T-helper 1 cell treated with Interleukin-12 subunit alpha and Interleukin-12 subunit beta and Interleukin-4 antibody, amounts not matched to agents 30 ng/mL and 1 ng/mL, for 36 hours (primary cell): Measurements from ENCODE around the gene BPIFA3. TPM values are rescaled to one million over a fixed set of nuclear protein-coding genes. Genes with fewer than 3 reads are reported as not detected.

Experiments
- intact Hi-C: fragments of 100-400 bp; cut with micrococcal nuclease; formaldehyde crosslinking; loops from one replicate; pipeline ENCODE4 v1.15.1; 2024
- total RNA-seq: library from RNA; stranded (reverse); gene quantifications from 2 replicates; pipeline ENCODE4 v1.2.3, GENCODE V29; 2022

BPIFA3 gene
- total RNA-seq, 1 donor from 2014 or later: not detected

DNA sequence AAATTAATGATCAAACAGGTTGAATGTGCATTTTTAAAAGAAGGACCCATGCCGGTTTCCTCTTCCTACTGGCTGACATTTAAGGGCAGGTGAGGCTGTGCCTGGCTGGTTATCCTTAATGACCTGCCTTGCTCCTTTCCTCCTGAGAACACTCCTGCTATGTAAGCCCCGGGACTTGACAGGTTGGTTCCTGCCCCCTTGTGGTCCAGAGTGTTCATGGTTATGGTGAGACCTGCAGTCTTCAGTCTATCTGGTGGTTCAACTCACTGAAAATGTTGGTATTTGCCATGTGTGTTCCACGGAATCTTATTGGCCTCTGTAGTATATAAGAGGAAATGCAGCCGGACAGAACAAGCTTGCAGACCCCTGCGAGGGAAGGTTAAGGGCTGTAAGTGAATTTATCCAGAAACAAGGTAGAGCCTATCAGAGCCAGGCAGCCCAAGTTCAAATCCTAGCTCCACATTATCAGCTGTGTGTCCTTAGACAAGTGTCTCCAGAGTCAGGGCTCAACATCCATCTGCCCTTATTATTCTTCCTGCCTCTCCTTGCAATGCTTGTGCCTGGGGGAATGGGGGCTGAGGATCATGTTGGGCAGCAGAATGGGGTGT lies 5.2 kb upstream of the BPIFA3 start:
- intact Hi-C loops: loop anchor here (1.0 kb wide), 1 partner anchor 310 kb away; no protein-coding TSS in a partner anchor

DNA sequence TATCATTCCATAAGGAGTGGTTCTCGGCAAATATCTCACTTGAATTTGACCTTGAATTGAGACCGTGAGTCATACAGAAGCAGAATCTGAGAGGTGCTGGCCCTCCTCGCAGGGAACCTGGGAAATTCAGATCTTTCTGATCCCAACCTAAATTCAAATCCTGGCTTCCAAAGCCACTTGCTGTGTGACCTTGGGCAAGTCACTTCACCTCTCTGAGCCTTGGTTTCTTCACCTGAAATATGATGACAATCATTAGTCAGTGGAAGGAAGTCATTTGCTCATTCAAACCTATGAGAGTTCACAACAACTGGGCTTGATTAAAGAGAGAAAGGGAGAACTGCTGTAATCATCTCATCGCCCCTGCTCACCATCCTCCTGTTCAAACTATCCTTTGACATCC lies 7.2 kb downstream of the BPIFA3 start:
- intact Hi-C loops: no loop called here

DNA sequence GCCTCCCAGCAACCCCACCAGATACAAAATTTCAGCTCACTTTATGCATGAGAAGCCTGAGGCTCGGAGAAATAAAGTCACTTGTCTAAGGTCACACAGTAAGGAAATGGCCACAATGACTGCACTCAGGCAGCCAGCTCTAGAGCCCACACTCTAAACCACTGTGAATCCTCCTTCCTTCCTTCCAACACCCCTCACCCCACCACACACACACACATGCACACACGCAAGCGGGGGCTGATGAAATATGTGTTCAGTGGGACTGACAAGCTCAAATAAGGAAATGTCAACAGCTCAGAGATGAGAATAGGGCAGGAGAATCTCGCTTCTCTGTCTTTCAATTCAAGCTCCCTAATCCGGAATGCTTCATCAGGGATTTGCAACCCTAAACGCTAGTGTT lies 12.7 kb downstream of the BPIFA3 start:
- intact Hi-C loops: no loop called here

DNA sequence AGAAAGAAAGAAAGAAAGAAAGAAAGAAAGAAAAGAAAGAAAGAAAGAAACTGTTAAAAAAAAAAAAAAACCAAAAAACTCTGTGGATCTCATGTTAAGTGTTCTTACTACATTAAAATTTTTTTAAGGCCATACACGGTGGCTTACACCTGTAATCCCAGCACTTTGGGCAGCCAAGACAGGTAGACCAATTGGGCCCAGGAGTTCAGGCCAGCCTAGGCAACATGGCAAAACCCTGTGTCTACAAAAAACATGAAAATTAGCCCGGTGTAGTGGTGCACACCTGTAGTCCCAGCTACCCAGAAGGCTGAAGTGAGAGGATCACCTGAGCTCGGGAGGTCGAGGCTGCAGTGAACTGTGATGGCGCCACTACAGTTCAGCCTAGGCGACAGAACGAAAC lies 14.1 kb downstream of the BPIFA3 start:
- intact Hi-C loops: no loop called here

DNA sequence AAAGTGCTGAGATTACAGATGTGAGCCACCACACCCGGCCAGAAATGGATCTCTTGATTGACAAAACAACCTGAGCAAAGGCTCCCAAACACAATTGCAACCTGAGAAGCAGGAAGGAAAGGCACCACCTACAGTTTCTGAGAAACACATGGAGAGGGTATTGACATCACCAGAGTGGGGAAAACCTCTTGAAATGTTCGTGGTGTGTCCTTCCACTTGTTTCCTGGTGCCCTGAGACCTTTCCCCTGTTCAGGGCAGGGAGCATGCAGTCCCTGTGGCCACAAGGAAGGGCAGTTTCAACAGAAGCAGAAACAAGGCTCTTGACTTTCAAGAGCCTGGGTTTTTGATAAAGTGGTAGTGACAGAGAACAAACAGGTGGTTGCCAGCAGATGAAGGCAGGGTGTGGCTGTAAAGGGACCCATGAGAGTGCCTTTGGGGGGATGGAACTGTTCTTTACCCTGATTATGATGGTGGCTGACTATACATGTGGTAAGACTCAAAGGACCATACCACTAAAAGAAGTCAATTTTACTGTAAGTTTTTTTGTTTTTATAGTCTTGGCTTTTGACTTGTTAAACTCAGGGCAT lies 15.4 kb downstream of the BPIFA3 start:
- intact Hi-C loops: no loop called here

DNA sequence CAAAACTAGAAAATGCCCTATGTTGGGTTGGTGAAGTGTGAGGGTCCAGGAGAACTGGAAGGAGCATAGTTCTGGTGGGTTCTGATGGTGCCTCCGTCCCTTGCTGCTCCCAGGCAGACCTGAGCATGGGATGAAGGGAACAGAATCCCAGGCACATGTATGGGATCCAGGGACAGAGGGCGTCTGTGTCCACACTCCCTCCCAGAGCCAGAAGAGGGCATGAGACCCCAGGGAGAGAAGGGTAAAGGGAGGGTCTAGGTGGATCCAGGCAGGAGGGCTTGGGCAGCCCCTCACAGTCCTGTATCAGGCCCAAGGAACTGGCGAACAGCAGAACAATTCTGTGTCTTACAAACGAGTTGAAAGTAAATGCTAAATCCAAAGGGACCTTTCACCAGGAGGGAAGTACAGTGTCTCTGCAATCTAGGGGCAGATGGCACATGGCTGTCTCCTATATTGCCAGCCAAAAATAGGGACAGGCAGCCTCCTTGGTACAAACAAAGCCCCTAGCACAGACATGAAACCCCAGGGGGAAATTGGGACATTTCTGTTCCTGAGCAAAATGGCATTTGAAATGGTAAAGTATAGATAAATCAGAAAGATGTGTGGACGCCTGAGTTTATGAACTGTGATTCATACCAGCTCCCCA lies 16.1 kb downstream of the BPIFA3 start:
- intact Hi-C loops: no loop called here

DNA sequence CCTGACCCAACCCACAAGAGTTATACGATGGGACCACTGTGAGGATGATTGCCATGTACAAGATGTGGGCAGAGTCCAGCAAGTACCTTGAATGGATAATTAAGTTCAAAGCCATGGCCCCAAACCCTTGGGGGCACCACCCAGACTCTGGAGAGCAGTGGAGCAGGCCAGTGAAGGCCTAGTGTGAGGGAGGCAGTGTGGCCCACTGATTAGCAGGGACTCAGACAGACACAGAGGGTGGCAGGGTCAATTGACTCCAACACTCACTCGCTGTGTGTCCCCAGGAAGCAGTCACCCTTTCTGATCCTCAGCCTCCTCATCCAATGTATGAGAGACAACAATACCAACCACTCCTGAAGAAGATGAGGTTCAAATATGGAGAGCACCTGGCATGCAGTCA lies 16.9 kb downstream of the BPIFA3 start:
- intact Hi-C loops: no loop called here

DNA sequence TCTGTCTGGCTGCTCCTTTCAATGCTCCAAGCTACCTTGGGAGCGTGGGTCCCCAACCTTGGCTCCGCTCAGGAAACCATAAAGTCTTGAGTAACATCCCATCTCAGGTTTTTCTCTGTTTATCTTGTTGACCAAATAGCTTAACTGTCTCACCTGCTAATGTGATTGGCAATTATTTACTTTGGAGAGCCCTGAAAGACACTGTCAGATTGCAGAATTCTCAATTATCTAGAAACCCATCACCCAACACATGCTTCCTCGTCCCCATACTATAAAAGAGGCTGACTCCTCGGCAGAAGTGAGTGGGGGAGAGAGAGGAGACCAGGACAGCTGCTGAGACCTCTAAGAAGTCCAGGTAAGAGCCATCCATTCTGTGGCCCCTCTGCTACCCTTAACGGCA lies 18.5 kb downstream of the BPIFA3 start, which contains the start of gene BPIFA1:
Gene BPIFA1, plus strand, starts transcription at position 301 of the 400 bp plus-strand sequence. CDS start 1,716 bp downstream, outside the sequence.
- intact Hi-C loops: no loop called here

DNA sequence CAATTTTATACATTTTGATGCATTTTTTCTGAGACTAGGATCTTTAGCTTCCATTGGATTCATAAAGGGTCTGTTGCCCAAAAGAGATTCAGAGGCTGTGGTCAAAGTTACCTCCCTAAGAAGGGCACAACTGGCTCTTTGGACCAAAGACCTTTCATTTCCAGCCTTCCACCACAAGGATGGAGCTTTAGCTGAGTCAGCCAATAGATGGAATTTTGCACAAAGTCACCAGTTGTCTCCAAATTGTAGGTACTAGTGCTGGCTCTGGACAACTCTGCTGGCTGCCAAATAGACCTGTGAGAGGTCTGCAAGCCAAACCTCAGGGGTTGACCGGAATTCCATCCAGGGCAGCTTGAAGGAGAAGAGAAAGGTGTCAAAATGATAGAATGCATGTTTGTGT lies 19.2 kb downstream of the BPIFA3 start:
- intact Hi-C loops: no loop called here

DNA sequence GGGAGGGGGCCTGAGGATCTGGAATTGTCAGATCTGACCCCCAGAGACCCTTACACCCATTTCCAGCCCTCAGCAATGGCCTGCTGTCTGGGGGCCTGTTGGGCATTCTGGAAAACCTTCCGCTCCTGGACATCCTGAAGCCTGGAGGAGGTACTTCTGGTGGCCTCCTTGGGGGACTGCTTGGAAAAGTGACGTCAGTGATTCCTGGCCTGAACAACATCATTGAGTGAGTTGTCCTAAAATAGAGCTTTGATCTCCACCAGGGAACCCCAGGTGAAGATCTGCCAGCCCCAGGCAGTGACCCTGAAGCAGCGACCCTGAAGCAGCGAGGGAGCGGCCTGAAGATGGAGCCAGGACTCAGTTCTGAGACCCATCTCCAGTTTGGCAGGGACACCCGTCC lies 20.8 kb downstream of the BPIFA3 start:
- intact Hi-C loops: no loop called here

DNA sequence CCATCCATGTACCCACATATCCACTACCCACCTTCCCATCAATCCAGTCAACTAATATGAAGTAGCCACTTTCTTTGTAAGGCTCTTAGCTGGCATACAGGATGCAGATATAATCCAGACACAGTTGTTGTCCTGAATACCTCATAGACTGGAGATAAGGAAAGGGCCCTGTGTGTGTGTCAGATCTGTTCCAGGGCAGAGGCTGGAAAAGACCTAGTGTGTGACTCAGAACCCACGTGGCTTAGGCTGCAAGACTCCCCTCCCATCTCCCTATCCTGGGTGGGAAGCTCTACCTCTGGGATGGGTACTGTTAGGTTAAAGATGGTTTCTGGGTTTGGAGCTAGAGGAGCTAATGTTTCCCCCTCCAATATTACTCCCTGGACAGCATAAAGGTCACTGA lies 22.3 kb downstream of the BPIFA3 start:
- intact Hi-C loops: no loop called here

DNA sequence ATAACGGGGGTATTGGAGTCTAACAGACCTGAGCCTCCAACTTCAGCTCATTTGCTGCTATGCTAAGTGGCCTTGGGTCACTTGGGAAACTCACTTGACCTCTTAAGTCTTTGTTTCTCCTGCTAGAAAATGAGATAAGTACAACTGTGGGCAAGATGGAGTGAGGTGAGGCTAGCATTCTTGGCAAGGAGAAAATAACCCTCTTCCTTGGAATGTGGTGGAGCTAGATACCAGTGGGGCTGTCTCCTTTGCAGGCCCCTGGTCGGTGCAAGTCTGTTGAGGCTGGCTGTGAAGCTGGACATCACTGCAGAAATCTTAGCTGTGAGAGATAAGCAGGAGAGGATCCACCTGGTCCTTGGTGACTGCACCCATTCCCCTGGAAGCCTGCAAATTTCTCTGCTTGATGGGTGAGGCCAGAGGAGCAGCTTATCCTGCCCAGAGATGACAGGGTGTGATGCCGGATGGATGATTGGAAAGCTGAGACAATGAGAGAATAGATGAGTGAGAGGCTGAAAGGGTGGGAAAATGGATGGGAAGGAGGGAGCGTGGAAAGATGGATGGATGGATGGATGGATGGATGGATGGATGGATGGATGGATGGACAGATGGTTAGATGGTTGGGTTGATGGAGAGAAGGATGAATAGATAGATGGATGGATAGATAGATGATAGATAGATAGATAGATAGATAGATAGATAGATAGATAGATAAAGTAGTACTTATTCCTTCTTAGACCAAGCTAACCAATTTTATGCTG lies 23.0 kb downstream of the BPIFA3 start:
- intact Hi-C loops: no loop called here

DNA sequence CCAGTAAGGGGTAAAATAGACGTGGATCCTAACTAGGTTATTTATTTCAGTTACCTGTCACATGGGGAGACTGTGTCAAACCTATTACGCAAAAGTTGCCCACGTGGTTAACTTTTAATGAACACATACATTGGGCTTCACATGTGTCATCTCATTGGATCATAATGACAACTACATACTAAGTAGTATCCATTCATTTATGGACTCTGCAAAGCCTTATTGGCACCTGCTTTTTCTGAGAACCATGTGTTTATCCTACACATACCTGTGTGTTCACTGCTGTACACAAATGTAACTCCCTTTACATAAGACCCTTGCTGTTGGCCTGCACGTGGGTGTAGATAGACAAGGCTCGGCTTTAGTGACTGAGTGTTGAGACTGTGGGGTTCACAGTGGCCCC lies 23.8 kb downstream of the BPIFA3 start:
- intact Hi-C loops: no loop called here

DNA sequence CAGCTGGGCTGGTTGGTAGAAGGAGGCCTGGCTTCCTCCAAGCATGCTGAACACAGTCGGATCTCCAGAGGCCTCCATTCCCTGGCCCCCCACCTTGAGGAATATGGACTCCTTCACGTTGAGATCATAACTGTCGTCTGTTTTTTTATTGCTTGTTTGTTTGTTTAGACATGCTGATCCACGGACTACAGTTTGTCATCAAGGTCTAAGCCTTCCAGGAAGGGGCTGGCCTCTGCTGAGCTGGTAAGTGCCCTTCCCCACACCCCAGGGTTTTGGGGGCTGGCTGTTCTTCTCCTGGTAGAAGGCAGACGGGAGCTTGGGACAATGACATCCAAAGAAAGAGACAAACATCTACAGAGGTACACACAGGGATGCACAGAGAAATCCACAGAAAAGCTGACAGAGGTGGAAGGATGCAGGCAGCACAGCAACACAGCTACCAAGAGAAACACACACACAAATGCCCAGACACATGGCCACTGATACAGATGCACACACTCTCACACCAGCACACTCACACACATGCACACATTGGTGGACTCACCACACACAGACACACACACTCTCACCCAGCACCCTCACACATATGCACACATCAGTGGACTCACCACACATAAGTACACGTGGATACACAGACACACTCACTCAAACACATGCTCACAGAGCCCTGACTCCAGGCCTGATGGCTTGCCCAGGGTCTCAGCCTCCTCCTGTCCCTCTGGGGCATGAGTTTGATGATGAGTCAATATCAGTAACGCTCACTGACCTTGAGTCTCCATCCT lies 25.4 kb downstream of the BPIFA3 start:
- intact Hi-C loops: no loop called here

DNA sequence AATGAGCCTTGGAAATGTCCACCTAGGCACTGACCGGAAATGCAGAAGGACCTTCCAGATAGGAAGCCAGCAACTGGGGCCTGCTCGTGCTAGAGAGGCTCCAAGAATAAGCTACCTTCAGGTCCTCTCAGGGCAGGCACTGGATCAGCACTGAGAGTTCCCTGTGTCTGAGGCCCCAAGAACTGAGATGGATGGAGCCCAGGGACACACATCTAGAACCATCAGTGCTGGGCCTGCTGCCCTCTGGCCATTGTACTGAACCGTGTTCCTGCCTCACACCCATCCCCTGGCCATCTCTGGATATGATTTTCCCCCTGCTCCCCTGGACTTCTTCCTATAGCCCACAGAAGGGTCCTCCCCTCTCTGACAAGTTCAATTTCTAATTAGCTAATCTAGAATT lies 28.9 kb downstream of the BPIFA3 start:
- intact Hi-C loops: no loop called here

DNA sequence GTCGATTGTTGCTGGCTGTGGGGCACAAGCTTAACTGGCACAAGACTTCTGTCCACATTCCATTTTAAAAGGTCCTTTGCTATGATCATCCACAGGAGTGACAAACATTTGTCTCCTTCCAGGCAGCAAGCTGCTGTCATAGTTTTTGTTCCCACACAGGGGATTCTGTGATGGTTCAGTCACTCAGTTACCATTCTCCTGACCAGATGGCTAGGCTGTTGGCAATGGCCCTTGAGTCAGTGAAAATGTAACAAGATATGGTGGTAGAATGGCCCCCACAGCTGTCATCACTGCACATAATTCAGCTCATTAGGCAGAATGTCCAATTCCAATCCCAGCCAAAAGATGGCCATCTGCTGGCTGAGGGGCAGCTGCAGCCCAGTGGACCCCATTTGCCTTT lies 32.3 kb downstream of the BPIFA3 start:
- intact Hi-C loops: no loop called here

DNA sequence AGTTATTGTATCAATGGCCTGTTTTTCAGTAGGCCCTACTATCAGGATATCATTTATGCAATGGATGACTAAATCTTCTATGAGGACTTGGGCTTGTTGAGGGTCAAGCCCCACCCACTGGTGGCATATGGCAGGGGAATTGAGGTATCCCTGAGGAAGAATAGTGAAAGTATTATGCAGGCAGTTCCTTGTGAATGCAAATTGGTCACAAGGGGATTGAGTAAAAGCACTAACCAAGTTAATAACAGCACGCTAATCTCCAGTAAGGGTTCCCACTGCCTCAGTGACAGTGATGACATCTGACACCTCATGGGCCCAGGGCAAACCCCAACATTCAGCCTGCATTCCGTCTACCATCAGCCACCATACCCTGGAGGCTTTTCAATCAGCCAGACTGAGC lies 33.5 kb downstream of the BPIFA3 start:
- intact Hi-C loops: no loop called here

DNA sequence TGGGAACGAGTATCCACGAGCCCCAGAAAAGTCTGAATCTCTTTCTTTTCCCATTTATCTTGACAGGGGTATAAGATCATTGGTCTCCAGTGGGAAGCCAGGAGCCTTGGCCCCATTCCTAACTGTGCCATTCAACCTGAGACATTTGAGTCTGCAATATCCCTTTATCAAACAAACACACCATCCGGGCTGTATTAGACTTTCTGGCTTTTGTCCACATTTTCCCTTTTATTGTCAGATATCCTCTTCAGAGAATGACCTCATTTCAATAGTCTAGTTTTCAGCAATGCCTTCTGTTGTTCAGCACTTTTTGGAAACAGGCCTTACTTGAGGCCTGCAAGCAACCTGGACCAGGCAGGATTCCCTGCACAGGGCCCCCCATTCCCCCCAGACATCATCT lies 34.3 kb downstream of the BPIFA3 start:
- intact Hi-C loops: no loop called here

DNA sequence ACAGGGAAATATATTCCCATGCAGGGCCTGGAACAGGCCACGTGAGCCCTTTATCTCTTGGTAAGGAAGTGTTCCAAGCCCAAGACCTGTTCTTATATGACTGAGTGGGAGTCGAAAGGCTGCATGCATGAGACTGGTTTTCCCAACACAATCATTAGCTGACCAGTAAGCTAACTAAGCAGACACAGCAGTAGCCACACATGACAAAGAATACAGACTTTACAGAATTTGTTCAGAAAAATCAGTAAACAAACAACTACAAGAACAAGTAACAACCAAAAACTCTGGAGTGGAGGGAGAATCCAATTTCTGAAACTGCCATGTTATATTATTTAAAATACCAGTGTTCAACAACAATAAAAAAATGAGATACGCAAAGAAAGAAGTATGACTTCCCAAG lies 35.3 kb downstream of the BPIFA3 start:
- intact Hi-C loops: no loop called here

DNA sequence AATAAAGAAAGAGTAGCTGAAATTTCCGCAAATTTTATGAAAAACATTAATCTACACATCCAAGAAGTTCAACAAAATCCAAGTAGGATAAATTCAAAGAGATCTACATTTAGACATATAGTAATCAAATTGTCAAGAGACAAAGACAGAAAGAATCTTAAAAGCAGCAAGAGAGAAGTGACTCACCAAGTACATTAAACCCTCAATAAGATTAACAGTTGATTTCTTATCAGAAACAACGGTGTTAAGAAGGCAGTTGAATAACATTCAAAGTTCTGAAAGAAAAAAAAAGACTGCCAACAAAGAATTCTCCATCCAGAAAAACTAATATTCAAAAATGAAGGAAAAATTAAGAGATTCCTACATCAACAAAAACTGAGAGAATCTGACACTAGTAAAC lies 37.9 kb downstream of the BPIFA3 start:
- intact Hi-C loops: no loop called here

DNA sequence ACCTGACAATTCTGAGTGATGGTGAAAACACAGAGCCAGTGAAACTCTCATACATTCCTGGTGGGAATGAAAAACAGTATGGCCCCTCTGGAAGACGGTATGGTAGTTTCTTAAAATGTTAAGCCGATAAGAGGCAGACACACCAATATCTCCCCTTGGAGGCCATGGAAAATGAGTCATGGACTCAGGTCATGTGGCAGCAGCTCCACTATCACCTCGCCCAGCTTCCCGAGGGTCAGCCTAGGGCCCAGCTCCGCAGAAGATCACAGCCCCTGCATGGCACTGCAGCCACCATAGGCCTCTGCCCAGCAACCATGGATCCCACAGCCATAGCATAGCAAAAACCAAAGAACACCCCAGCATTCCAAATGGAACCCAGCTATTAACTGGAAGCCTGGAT lies 40.1 kb downstream of the BPIFA3 start:
- intact Hi-C loops: no loop called here
